Stimulated activated CD4-positive, alpha-beta T cell treated with anti-CD3 and anti-CD28 coated beads, Interleukin-4, amount 100 ng/mL, for 1 hour (primary cell): Measurements from ENCODE around the gene TMEM179.
"Not testable (repeated sequence)": the region's sequence is repeated elsewhere in the genome, so short reads cannot be mapped to it uniquely, and the experiment has no call there.

Experiments
- DNase-seq: peaks from one replicate; pipeline ENCODE4 v3.0.0-alpha.2; 2020

Gene TMEM179

GRCh38 chr14:104585966-104586697 is 18.4 kb downstream of the TMEM179 start:
- DNase-seq: no peak

GRCh38 chr14:104584557-104584956 is 20.0 kb downstream of the TMEM179 start:
- DNase-seq: no peak

GRCh38 chr14:104583424-104584306 is 20.9 kb downstream of the TMEM179 start:
- DNase-seq: no peak

- DNase-seq: no peak
Measured at GRCh38 chr14:104582662-104583061, 21.9 kb downstream of the TMEM179 start.

- DNase-seq: no peak
Measured at GRCh38 chr14:104582005-104582404, 22.6 kb downstream of the TMEM179 start.

GRCh38 chr14:104581521-104581920 is 23.1 kb downstream of the TMEM179 start:
- no peak for DNase-seq

GRCh38 chr14:104580961-104581360 is 23.6 kb downstream of the TMEM179 start:
- no peak for DNase-seq

- not testable (repeated sequence) for DNase-seq
Measured at GRCh38 chr14:104579939-104580338, 24.6 kb downstream of the TMEM179 start.

GRCh38 chr14:104579507-104579906 is 25.1 kb downstream of the TMEM179 start, which contains the start of gene C14orf180:
TSS of gene C14orf180 (plus strand) at chr14:104579764. CDS start at chr14:104586431, 6,667 bp downstream.
- no peak for DNase-seq

GRCh38 chr14:104578321-104578720 is 26.3 kb downstream of the TMEM179 start:
- no peak for DNase-seq

GRCh38 chr14:104577847-104578301 is 26.7 kb downstream of the TMEM179 start:
- DNase-seq: no peak

GRCh38 chr14:104577426-104577825 is 27.1 kb downstream of the TMEM179 start:
- no peak for DNase-seq

- no peak for DNase-seq
Measured at GRCh38 chr14:104576970-104577332, 27.6 kb downstream of the TMEM179 start.

- DNase-seq: no peak
Measured at GRCh38 chr14:104576232-104576969, 28.2 kb downstream of the TMEM179 start.

- no peak for DNase-seq
Measured at GRCh38 chr14:104574978-104575583, 29.5 kb downstream of the TMEM179 start.

GRCh38 chr14:104574536-104574935 is 30.0 kb downstream of the TMEM179 start:
- no peak for DNase-seq

- DNase-seq: no peak
Measured at GRCh38 chr14:104573930-104574329, 30.6 kb downstream of the TMEM179 start.

- no peak for DNase-seq
Measured at GRCh38 chr14:104572668-104573067, 31.9 kb downstream of the TMEM179 start.

GRCh38 chr14:104572024-104572626 is 32.4 kb downstream of the TMEM179 start:
- no peak for DNase-seq

- DNase-seq: no peak
Measured at GRCh38 chr14:104571246-104571645, 33.3 kb downstream of the TMEM179 start.

- DNase-seq: no peak
Measured at GRCh38 chr14:104569435-104569834, 35.1 kb downstream of the TMEM179 start.

- no peak for DNase-seq
Measured at GRCh38 chr14:104568620-104569019, 36.0 kb downstream of the TMEM179 start.

- DNase-seq: no peak
Measured at GRCh38 chr14:104567957-104568225, 36.7 kb downstream of the TMEM179 start.
